Cortex of kidney (tissue), 1 donor: Measurements from ENCODE around the gene RBP3.
"Not testable (repeated sequence)": the region's sequence is repeated elsewhere in the genome, so short reads cannot be mapped to it uniquely, and the experiment has no call there.

Source experiments
- DNase-seq: peaks from one replicate; lab custom pipeline; 2025; lab: John Stamatoyannopoulos, UW

Gene RBP3

GRCh38 chr10:47374611-47375536 is 26.7 kb downstream of the RBP3 start:
- DNase-seq, result no peak

GRCh38 chr10:47376522-47377220 is 28.5 kb downstream of the RBP3 start:
- no peak for DNase-seq

- DNase-seq, result no peak
These were observed 30.0 kb downstream of the RBP3 start for GRCh38 chr10:47378183-47378510.

DNA sequence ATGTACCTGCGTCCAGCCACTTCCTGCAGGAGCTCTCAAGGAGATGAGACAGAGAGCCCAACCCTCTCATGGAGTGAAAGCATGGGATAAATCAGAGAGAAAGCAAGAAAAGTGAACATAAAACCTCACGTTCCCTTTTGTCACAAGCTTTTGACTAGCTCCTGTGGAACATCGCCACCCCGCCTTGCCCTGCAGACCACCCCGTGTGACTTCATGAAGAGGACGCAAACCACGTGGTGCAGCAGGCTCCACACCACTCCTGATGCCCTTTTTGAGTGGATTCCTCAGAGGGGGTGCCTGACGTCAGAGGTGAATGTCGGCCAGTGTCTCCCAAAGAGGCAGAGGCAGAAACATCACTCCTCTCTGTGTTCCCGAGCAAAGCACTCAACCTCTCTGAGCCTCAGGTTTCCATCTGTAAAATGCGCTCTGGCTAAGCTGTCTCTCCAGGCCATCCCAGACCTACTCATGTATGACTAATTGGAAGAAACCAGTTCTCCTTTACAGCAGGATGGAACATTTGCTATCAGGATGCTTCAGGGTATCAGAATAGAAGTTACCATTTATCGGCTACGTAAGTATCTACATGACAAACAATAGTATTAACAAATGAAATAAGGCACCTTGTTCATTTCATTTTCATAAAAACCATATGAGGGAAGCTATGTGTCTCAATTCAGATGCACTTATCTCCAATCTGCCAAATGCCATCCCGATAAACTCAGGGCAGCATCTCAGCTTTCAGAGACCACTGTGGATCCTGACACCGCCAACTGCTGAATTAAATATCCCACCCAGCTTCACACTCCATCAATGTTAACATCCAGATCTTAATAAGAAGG is 30.7 kb downstream of the RBP3 start:
- no peak for DNase-seq

- DNase-seq, result no peak
These were observed 31.3 kb downstream of the RBP3 start for GRCh38 chr10:47379445-47379785.

- no peak for DNase-seq
These were observed 31.7 kb downstream of the RBP3 start for GRCh38 chr10:47379901-47380300.

- DNase-seq, result no peak
These were observed 32.4 kb downstream of the RBP3 start for GRCh38 chr10:47380341-47381102.

- DNase-seq, result no peak
These were observed 32.9 kb downstream of the RBP3 start for GRCh38 chr10:47381103-47381395.

GRCh38 chr10:47381427-47382379 is 33.5 kb downstream of the RBP3 start:
- DNase-seq, result no peak

DNA sequence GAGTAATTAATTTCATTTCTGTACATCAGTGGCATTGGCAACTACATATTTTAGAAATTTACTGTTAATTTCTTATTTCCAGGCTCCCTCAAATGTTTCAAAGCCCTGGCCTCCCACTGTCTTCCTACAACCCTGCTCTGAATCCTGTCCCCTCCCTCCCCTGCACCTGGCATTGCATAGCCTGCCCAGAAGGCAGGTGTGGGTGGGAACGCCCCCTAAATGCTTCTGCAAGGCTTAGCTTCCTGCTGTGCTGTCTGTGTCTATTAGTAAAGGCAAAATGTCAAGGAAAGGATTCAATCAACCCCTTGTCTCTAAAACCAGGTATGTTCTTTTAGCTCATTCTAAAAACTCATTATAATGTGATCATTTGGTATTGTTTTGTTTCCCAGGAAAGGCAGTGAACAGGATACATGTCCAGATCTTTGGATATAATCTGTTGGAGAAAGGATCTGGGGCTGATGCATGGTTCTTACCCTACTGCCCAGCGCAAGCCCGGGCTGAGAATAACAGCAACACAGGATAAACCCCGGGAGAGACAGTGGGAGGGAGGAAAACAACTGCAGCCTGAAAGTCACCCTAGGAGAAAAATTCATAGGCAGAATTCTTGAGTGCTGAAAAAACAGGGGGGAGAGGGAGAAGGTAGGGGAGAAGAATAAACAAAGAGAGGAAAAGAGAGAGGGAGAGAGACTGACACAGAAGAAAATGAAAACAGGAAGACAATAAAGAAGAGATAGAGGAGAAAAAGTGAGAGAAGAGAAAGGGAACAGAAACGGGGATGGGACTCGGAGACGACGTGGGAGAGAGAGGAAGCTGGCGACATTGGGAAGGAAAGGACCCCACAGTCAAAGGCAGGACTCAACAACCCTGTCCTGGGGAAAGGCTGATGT is 35.3 kb downstream of the RBP3 start:
- DNase-seq, result no peak

DNA sequence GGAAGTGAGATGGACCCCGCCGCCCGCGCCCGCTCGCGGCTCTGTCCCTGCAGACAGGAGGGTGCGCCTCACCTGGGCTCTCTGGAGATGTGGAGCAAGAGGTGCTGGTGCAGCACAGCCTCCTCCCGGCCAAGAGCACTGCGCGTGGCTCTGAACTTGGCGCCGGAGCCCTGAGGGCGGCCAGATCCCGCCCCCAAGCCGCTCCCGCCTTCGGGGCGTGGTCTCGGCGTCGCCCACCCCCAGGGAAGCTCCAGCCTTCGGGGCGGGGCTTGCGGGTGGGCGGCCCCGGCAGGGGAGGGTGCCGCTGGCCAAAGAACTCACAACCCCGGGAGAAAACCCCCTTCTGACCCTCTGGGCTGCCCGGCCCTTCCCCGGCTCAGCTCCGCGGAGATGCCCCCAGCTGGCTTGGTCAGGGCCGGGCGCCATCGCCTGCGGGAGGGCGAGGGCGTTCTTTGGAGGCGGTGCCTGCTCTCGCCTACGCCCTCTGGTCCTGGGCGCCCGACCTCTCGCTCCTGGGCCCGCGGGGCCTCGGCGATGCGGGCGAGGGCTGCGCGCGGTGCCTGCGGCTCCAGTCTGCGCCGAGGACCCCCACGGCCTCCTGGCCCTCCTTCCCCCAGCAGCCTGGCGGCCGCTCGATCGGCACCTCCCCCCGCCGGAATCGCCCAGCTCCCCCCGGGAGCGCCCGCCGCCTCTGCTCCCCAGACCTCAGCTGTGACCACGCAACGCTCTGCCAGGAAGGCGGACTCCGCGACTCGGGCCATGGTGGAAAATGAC is 36.2 kb downstream of the RBP3 start, which contains the start of gene ZNF488:
Gene ZNF488 (minus strand): TSS at position 146 of the 774 bp plus-strand sequence. CDS start 15,464 bp downstream, outside the sequence.
- no peak for DNase-seq

DNA sequence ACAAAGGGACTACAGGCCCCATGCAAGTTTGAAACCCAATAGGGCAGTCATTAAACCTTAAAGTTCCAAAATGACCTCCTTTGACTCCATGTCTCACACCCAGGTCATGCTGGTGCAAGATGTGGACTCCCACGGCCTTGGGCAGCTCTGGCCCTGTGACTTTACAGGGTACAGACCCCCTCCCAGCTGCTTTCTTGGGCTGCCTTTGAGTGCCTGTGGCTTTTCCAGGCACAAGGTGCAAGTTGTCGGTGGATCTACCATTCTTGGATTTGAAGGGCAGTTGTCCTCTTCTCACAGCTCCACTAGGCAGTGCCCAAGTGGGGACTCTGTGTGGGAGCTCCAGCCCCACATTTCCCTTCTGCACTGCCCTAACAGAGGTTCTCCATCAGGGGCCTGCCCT is 37.9 kb downstream of the RBP3 start:
- DNase-seq, result not testable (repeated sequence)

DNA sequence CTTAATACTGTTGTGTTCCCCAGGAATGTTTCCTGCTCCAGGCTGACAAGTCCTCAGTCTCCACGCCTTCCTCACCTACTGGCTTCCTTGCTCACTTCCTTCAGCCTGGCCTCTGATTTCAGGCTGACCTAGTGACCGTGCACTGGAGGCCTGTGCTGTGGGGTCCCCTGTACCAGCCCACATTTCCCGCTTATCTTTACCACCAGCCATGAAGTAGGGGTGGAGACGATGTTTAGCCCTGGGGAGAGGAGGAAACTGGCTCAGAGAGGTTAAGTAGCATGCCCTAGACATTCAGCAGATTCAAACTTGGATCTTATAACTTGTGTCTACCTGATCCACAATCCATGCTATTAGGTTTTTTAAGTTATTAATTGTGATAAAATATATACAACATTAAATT is 40.7 kb downstream of the RBP3 start:
- no peak for DNase-seq

- DNase-seq, result no peak
These were observed 41.5 kb downstream of the RBP3 start for GRCh38 chr10:47389619-47390018.

DNA sequence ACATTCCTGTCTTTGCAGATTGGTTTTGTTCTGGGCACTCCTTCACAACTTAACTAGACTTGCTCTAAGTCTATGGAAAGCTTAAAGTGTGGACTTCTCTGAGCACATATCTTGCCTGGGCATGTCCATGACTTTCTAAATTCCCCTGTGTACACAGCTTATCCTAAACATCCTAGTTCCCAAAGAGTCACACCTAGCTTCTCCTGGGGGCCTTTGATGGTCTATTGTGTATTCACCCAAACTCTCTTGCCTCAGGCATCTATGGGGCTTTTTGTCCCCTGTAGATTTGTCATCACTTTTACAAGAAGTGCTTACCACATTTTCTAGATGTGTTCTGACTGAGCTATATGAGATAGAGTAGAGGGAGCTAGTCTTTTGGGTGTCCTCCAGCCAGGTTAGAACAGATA is 48.2 kb downstream of the RBP3 start:
- DNase-seq, result no peak

- DNase-seq, result no peak
These were observed 49.1 kb downstream of the RBP3 start for GRCh38 chr10:47397256-47397655.

DNA sequence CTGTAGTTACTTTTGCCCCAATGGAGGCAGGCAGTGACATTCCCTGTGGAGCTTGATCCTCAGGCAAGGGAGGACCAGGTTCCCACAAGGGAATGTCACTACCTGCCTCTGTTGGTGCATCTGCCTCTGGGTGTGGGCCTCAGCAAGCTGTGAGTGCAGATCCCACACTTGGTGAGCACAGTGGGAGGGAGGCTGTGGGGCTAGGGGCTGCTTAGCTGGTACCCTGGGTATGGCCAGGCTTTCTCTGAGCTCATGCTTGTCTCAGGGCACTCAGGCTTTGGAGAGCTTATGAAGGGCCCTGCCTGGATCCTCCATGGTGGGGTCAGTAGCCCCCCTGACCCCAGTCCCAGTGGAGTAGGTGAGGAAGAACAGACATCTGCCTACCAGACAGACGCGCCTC is 52.1 kb downstream of the RBP3 start:
- no peak for DNase-seq

- DNase-seq, result no peak
These were observed 52.6 kb downstream of the RBP3 start for GRCh38 chr10:47400786-47401185.

GRCh38 chr10:47401210-47401609 is 53.0 kb downstream of the RBP3 start:
- no peak for DNase-seq
